Activated effector memory CD4-positive, alpha-beta T cell treated with anti-CD3 and anti-CD28 coated beads, Interleukin-2, amount 50 U/mL, for 16 hours (primary cell): ENCODE data around the gene ALDH1L1.

Source experiments
- DNase-seq: peaks from one replicate; pipeline ENCODE4 v3.0.0-alpha.2; 2020

Gene ALDH1L1

DNA sequence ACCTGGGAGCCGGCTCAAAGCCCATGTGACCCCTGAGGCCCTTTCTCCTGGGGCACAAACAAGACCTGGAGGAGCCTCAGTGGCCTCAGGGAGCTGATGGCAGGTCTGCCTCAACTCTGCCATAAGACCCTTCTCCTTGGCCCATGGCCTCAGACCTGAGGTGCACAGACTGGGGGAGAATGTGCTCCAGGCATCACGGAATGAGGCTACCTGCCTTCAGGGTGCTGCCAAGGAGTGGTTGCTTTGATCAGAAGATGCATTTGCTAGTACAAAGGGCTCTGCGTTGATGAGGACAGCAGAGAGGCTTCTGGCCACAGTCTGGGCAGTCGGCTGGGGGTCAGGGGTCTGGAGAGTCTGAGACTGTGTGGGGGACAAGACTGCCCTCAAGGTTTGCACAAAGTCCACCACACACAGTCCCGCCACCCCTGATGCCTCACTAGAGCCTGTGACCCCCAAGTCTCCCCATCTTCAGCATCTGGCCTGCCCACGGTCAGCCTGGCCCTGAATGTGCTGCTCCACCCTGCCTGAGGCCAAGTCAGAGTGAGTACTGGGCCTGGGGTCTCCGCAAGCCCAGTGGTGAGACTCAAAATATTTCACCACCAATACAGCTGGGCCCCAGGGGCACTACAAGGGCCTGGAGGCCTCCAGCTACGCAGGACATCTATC lies 26.6 kb downstream of the ALDH1L1 start:
- peak; percentile 56 for DNase-seq

DNA sequence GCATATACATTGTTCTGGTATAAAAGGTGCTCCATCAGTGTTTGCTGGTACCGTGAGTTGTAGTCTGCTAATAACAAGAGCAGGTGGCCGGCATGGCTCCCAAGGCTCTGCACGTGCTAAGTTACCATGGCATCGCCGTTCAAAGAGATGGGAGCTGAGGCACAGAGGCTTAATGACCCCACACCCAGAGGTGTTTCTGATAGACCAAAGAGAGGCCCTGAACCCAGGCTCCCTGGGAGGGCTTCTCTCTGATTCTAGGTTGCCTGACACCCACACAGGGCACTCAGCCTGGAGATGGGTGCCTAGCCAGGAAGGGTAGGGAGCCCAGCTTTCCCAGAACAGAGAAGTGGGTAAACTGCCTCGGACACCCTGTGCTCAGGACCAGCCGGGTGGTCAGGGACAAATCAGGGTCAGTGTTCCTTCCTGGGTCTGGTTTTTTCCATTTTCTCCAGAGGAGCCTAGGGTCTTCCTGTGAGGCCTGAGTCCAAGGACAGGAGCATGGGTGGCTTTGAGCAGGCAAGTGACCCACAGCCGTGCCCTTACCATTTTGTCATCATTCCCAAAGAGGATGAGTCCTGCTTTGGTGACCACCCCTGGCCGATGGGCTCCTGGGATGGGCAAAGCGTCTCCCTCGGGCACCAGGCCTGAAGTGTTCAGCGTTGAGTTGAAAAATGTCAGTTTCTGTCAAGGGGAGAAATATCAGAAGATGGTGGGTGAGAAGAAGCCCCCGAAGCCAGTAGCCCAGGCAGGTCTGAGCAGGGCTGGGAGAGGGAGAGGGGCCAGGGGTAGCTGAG lies 27.3 kb downstream of the ALDH1L1 start:
- no peak for DNase-seq

DNA sequence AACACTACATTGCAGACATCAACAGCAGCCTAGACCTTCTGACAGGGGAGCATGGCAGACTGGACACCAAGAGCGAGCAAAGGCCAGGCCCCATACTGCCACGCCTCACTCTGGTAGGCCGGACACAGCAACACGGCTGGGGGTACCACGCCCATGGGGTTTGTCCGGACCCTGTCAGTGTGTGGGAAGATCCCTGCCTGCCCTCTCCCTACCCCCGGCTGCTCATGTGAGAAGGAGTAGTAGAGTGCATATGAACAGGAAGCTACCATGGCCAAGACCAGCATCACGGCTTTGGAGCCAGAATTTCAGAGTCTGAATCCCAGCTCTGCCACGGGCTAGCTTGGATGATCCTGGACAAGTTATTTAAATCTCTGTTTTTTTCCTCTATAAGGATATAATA lies 27.9 kb downstream of the ALDH1L1 start:
- no peak for DNase-seq

DNA sequence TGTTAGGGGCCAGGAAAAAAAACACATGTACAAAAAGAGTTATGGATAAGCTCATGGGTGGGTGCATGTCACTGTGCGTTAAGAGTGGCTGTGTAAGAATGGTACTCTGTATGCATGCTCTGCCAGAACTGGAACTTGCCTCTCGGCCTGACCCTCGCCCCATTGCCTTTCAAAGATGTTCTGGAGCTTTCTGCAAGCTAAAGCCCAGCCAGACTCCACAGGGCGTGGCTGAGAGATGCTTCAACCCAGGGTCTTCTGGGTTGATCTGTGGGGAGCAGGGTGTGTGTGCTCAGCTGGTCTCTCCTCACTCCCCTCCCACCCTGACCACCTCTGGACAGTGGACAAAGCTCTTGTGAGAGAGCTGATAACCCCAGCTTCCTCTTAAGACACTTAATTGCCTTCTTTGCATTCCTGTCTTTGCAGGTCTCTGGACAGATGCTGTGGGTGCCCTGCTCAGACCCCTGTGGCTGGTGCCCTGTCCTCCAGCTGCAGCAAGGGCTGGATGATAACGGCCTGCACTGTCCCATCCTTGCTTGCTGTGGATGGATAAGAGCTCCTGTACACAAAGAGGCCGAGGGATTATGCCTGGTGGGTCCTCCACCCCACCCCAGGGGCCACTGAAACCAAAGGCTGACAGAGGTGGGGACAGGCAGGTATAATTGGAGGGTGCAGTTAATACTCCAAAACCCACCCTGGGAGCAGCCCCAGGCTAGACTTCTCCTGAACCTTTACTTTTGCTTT lies 28.7 kb downstream of the ALDH1L1 start:
- no peak for DNase-seq

DNA sequence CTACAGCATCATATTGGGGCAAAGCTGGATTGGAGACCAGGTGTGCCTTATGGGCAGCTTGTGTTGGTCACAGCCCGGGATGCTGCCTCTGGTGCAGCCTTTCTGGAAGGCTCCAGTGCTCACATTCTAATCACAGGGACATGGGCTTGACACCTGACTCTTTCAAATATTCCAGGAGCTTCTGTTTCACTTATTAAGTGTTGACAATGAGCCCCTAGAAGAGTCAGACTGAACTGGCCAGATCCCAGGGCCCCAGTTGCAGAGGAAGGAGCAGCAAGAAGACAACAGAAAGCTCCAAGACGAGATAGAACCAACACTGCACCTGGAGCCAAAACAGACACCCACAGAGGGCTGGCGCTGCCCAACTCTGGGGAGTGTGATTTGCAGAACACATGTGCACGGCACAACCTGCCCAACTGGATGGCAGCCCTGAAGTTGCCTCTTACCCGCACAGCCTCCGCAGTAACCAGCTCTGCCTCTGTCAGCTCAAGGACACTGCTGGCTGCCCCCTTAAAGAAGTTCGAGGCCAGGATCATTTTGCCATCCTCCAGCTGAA lies 30.3 kb downstream of the ALDH1L1 start:
- no peak for DNase-seq

DNA sequence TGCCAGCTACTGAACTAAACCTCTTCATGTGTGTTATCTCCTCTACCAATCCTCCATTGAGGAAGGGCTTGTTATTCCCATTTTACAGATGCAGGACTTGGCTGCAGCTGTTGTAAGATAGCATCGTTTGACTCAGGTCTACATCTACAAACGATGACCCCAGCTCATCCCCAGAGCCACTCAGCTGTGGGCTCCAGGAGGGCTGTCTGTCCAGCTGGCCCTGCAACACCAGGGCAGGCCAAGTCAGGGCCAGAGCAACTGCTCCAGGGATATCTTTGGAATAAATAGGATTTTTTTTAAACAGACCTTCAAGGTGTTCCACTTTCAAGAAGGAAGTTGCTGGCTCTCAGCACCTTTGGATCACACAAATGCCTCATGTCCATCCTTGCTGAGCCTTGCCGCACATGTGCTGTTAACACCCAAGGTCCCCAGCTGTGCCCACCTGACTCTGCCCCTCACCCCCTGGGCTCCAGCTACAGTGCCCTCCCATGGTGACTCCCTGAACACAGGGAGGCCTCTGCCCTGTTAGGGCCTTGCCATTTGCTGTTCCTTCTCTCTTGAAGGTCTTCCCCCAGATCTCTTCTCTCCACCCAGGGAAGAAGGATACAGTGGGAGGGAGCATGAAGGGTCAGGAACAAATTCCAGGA lies 31.0 kb downstream of the ALDH1L1 start:
- DNase-seq: peak; percentile 54

DNA sequence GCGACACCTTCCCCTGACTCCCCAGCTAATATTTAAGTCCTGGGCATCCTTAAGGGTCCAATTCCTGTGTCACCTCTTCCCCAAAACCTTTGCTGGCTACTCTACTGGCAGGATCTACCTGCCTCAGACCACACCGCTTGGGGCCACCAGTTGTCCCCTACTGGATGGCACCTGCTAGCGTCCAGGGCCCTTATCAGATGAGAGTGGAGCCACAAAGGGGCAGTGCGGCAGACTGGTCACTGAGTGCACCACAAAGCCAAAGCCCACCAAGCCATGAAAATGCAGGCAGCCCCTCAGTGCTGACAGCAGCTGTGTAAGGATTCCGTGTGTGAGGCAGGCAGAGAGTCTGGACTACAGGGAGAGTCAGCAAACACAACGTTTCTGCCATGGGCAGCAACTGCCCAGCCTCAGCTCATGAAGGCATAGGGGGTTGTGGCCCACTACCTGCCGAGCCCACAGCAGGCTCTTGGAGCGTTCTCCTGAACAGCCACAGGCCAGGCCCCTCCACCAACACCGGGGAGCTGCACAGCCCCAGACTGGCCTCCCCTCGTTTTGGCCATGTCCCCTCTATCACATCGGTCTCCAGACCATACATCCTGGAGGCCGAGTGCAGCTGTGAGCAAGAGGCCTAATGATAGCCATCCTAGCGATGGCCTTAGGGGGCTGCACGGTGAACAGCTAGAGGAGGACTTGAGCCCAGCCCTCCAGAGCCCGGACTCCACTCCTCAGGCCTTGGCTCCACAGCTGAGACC lies 32.3 kb downstream of the ALDH1L1 start:
- no peak for DNase-seq

DNA sequence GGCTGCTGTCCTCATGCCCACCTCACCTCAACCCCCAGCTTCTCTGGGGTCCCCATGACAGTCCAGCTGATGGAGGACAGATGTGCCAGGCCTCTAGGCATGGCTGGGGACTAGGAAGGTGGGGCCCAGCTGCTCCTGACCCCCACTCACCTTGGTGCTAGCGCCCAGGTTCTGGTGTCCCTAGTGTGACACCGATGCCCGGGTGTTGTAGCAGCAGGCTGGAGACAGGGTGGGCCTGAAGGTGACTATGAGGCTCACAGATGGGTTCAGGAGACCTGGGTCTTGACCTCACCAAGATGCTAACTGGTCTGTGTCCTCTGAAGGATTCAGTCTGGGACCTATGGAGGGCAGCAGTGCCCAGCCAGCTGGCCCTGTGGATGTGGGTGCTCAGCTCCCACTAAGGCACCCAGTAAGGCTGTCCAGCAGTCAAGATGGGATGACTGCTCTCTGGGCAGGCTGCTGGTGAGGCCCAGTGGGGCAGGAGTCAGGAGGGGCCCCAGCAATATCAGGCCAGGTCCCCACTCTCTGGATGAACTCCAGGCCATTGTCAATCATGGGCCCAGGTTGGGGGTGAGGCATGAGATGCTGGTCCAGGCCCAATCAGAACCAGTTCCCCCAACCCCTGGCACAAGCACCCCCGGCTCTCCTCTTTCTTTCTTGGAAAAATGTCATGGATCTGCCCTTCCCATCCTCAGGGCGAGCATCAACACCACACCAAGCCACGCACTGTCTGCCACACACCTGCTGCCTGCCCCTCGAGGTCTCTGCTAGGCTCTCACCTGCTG lies 33.0 kb downstream of the ALDH1L1 start:
- no peak for DNase-seq

DNA sequence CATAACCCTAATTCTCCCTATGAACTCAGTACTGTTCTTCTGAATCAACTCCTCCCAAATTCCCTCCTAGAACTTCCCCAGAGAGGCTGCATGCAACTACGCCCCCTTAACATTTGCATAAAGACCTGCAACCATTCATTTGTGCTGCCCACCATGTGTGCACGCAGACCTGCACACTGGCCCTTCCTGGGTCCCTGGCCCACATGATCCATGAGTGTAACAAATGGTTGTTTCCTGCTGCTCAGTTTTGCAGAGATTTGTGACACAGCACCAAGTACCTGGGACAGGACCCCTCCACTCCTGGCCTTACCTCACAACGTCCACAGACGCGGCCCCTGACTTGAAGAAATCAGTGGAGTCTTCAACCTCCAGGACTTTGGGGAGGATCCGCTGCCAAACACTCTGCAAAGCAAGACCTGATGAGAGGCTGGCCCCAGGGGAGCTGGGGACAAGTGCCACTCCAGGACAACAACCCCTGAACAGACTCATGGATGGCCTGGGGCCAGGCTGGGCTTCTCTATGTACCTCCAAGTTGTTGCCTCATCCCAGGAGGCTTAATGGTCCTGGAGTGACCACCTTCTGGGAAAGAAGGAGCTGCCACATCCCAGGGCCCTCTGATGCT lies 33.8 kb downstream of the ALDH1L1 start:
- no peak for DNase-seq

DNA sequence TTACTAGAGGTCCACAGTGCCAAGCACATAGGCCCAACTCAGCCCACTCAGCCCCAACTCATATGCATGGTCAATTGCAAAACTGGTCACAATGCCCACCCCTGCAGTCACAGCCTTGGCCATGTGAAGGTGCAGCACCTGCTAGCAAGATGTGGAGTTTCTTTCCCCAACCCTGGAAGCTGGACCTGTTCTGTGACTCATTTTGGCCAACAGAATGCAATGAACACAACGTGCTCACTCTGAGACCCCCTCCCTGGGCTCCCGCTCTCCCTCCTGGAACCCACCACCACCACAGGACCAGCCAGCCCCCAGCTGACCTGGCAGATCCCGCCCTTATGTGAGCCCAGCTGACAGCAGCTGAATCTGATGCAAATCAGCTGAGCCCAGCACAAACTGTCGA lies 34.4 kb downstream of the ALDH1L1 start:
- no peak for DNase-seq

DNA sequence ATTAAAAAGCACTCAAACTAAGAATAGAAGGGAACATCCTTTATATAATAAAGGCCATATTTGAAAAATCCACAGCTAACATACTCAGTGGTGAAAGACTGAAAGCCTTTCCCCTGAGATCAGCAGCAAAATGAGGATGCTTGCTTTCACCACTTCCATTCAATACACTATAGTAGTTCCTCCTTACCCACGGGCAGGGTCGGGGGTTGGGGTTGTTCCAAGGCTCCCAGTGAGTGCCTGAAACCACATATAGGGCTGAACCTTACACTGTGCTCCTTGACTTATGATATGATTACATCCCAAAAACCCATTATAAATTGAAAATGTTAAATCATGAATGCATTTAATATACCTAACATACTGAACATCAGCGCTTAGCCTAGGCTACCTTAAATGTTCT lies 37.7 kb downstream of the ALDH1L1 start:
- DNase-seq: no peak

DNA sequence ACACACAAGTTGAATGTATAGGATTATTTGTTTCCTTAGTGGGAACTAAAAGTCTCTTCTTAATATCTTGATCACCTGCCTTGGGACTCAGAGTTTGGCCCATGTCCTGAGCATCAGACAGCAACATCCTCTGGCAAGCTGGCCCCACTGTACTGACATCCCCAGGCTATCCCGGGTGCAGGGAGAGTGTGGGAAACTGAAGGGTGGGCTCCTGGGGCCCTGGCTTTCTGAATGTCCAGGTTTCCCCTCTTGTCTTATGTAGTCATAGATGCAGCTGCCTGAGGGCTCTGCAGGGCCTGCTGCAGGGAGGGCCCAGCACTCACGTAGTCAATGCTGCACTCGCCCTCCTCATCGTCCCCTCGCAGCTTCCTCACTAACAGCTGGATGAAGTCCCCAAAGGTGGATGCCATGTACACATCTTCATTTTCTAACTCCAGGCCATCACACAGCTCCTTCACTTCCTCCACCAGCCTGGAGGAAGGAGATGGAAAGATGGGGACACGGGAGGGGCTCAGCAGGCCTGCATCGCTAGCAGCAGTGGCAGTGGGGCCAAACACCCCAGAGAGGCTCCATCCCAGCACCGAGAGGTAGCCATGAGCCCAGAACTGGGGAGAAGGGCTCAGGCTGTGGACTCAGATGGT lies 42.8 kb downstream of the ALDH1L1 start:
- DNase-seq: peak; percentile 21

DNA sequence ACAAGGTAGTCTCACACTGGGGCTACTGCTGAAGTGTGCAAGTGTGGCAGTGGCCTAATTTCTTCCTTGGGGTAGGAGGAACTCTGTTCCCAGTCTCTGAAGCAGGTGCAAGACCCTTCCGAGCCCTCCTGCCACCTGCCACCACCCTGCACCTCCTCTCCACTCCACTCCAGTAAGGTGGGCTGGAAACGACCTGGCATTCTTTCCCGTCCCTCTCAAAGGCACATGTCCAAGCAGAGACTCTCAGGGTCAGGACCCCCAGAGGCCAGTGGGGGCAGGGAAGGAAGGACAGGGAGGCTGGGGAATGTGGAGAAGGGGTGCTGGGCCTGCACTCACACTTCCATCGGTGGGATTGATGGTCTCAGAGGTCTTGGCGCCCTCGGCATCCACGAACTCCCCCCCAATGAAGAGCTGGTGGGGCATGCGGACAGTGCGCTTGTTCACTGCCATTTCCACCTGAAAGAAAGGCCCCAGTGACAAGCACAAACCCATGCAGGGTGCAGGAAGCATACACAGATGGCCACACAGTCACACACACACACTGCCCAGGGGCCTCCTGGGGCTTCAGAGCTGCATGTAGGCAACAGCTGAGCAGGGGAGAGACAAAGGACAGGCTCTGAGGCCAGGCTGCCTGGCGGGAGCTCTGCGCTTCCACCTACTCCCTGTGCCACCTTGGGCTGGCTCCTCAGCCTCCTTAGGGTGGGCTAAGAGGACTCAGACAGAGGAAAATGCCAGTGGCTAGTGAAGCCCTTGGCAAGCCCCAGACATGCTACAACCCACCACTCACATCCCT lies 43.8 kb downstream of the ALDH1L1 start:
- DNase-seq: peak; percentile 56

DNA sequence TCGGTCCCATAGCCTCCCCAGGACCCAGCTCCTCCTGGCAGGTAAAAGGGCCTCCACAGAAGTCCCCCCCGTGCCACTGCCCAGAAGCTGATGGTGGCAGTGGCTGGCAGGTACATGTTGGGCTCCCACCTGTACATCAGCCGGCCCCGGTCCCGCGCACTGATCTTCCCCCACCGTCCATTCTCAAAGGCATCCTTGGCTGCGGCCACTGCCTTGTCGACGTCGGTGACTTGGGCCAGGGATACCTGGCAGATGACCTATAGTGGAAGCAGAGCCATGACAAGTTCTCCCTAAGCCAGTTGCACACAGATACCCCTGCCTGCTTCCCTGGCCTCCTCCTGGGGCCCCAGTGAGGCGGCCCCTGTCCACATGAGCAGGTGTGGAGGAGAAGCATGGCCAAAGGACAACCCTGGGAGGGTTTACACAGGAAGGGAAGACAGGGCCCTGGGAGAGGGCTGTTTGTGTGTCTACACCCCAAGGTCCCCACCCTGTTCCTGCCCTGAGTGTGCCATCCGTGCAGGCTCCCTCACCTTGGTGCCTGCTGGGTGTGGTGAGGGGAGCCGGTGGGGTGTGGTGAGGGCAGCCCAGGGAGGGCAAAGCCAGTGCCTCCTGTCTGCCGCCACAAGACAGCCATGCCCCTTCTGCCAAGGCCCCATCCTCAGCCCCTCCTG lies 44.8 kb downstream of the ALDH1L1 start:
- DNase-seq: peak; percentile 62

DNA sequence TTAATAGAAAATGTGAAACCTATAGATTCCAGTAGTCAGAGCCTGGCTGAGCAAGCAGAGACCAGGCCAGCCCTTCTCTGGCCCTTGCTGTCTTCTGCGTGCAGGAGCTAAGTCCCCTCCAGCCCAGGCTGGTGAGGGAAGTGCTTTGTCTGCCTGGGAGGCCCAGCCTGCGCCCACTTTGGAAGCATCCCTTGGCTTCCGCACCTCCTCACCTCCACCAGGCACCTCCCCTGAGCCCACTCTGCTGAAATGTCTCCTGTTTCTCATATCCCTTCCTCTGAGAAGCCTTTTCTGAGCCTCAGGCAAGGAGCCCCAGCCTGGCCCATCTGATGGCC lies 45.3 kb downstream of the ALDH1L1 start:
- no peak for DNase-seq

DNA sequence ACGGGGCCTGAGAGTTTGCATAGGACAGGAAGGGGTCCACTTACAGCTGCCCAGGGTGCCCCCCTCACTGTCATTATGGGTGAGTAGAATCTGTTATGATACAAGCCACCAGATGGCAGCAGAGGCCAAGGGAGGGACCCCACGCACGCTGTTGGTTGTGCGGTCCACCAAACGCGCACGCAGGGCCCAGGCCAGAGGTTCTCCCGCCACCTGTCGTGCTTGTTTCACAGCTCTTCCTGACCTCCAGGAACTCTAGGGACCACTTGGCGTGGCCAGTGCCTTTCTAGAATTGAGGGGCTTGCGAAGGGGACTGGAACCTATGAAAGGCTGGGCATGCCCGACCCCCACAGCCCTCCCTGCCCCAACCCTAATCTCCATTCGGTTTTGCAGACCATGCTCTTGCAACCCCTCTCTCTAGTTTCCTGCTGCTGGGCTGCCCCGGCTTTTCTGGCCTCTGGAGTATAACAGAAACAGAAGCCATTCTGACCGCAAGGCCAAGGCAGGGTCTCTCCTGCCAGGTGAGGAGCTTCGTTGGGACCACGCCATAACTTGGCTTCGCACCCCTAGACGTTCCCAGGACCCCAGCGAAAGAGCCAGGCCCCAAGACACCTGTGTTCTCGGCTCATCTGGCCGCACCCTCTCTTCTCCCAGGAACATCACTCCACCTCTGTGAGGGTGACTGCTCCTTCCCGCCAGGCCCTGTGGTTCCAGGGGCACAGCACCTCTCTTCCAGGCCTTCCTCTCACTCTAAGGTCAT lies 46.0 kb downstream of the ALDH1L1 start:
- DNase-seq: peak; percentile 72

DNA sequence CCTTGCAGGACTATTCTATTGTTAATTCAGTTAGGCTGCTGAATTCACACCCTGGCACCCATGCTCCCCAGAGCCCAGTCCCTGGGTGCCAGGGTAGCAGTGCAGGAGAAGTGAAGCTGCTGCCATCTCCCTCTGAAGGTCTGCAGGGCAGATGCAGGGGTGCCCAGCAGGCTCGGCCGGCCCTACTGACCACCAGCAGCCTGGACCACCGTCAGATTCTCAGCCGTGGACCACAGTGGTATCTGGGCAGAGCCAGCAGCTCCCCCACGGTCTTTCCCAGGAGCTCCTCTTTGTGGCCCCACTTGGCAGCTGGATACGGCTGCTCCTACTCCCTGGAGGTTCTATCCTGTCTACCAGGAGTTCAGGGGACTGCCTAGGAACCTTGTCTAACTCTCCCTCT lies 46.8 kb downstream of the ALDH1L1 start:
- DNase-seq: peak; percentile 44

DNA sequence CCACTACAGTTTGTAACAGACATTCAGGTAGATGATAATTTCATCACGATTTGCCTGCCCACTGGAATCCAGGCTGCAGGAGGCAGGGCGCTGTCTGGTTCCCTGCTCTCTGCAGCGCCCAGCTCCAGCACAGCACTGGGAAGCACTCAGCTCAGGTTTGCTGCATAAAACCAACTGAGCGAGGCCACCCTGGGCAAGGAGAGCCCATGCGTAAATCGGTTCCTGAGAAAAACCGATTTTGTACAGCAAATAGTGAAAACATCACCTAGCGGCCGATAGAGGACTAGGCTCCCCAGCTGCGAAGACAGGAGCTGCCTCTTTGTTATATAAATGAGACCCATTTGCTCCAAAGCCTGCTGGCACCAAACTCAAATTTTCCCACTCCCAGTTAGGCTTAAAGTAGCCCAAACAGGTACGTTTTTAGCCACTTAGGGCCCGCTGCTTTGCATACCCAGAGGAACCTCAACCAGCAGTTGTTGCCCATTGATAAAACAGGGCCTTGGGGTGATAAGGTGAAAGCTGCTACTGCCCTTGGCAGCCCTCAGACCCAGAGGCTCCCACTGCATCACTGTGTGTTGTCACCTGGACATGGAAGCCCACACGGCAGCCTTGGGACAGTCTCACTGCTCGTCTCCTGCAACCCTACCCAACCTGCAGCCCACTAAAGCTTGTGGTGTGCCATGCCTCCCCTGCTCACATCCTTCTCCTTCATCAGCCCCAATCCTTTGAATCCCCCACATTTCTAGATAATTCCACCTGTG lies 47.5 kb downstream of the ALDH1L1 start:
- peak; percentile 54 for DNase-seq
